KMS-11 (cell line): ENCODE measurements around the gene LCN10.

Experiments
- H2AFZ ChIP-seq: fragments of 200-600 bp; sonication (generic); 2 replicates; pipeline ENCODE4 v1.6.1; 2016; ENCODE audit warnings: antibody characterized with exemption, mixed run types, low read depth
- H3K27ac ChIP-seq: fragments of 200-600 bp; sonication (generic); 2 replicates; pipeline ENCODE4 v1.6.1; 2016; ENCODE audit warnings: mild to moderate bottlenecking, mixed run types
- H3K27me3 ChIP-seq: fragments of 200-600 bp; sonication (generic); 2 replicates; pipeline ENCODE4 v1.6.1; 2017; ENCODE audit warnings: mild to moderate bottlenecking, low read depth, mixed run types, moderate library complexity; ENCODE audit not compliant: insufficient read depth
- H3K36me3 ChIP-seq: fragments of 200-600 bp; sonication (generic); 2 replicates; pipeline ENCODE4 v1.6.1; 2017; ENCODE audit warnings: mild to moderate bottlenecking, mixed run types; ENCODE audit not compliant: insufficient read depth
- H3K4me1 ChIP-seq: fragments of 200-600 bp; sonication (generic); 2 replicates; pipeline ENCODE4 v1.6.1; 2016; ENCODE audit warnings: mild to moderate bottlenecking, low read depth, mixed run types; ENCODE audit not compliant: poor library complexity, severe bottlenecking
- H3K4me2 ChIP-seq: fragments of 200-600 bp; sonication (generic); 2 replicates; pipeline ENCODE4 v1.7.0; 2016; ENCODE audit warnings: mild to moderate bottlenecking, mixed run types
- H3K4me3 ChIP-seq: fragments of 200-600 bp; sonication (generic); IDR thresholded peaks from 2 replicates; pipeline ENCODE4 v1.6.1; 2017; ENCODE audit warnings: low read depth, low read length, mixed read lengths; ENCODE audit not compliant: insufficient read depth
- H3K79me2 ChIP-seq: fragments of 200-600 bp; sonication (generic); 2 replicates; pipeline ENCODE4 v1.6.1; 2016; ENCODE audit warnings: low read depth, mixed run types; ENCODE audit not compliant: insufficient read depth
- H3K9ac ChIP-seq: fragments of 200-600 bp; sonication (generic); 2 replicates; pipeline ENCODE4 v1.6.1; 2016; ENCODE audit warnings: mild to moderate bottlenecking, mixed run types
- H4K20me1 ChIP-seq: fragments of 200-600 bp; sonication (generic); 2 replicates; pipeline ENCODE4 v1.6.1; 2016; ENCODE audit warnings: mild to moderate bottlenecking, mixed run types; ENCODE audit not compliant: insufficient read depth
- CTCF ChIP-seq: fragments of 200-600 bp; sonication (generic); conservative IDR thresholded peaks from 2 replicates; pipeline ENCODE4 v1.6.1; 2017; ENCODE audit warnings: low read depth, mild to moderate bottlenecking, antibody characterized with exemption, low read length, moderate library complexity, mixed read lengths

The LCN10 gene

DNA sequence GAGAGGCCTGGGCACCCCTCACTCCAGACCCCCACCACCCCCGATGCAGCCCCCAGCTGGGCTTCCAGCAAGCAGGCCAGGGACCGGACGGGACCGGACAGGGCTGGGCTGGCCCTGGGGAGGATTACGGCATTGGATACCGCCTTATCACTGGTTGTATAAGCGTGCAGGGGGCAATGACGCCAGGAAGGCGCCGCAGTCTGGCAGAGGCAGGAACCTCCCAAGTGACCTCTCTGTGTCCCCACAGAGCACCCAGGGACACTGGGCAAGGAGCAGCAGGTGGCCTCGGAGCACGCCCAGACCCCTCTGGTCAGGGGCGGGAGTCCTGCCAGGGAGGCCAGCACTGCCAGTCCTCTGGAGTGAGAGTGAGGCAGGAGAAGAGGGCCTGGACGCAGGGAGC is 22.3 kb upstream of the LCN10 start:
- H3K4me2 ChIP-seq, result peak overlapping the region; percentile 73
- no peak overlapping the region for H3K9ac ChIP-seq
- no peak overlapping the region for H2AFZ ChIP-seq
- H3K27ac ChIP-seq, result no peak overlapping the region
- peaks cover 25% of the 10 kb centered on the region for H3K27me3 ChIP-seq
- no peaks in the 10 kb centered on the region for H3K36me3 ChIP-seq
- no peaks in the 10 kb centered on the region for H4K20me1 ChIP-seq
- H3K4me3 ChIP-seq, result no peak overlapping the region
- peaks cover 58% of the 10 kb centered on the region for H3K4me1 ChIP-seq
- no peaks in the 10 kb centered on the region for H3K79me2 ChIP-seq
- no peak for TF ChIP-seq CTCF

DNA sequence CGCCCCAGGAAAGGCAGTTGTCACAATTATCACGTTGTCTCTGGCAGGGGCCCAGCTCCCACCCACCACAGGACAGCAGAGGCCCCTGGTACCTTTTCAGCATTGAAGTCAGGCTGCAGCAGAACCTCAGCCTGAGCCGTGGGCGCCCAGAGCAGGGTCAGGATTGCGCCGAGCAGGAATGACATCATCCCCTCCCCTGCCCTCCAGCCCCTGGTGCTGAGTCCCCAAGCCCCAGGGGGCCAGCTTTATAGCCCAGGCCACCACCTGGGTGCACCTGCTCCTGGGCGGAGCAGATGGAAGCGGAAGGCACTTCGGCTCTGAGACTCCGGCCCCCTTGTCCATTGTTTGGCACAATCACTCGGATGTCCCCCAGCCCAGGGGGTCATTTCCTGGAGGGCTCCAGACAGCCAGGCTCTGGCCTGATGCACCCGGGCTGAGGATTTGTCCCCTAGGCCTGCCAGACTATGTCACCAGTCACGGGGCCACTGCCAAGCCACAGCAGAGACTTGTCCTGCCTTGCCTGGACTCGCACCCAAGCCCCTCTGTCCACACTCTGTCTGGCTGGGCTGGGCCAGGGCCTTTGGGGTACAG is 21.7 kb upstream of the LCN10 start, which contains the start of gene LCN15:
Gene LCN15, minus strand, starts transcription at position 218 of the 591 bp plus-strand sequence. Its CDS starts 30 bp downstream, at position 188.
- H3K4me3 ChIP-seq, result no peak within 1 kb of the TSS
- H3K4me2 ChIP-seq, result peak within 1 kb of the TSS; percentile 73
- H3K9ac ChIP-seq, result no peak within 1 kb of the TSS

DNA sequence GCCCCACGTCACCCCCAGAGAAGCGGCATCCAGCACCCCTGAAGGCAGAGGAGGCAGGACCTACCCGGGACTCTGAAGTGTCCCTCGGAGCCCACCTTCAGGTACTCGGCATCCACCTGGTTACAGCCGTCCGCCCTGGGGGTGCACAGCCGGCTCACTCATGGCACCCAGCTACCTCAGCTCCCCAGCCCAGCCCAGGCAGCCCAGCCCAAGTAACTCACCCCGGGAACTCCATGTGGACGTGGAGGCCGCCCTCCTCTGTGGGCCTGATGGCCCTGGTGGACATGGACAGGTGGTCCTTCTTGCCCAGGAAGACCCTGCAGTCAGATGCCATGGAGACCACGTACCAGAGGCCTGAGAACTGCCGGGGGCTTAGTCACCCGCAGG is 20.9 kb upstream of the LCN10 start:
- Histone ChIP-seq H3K4me1 (peaks cover 56% of the 10 kb centered on the region), H3K36me3 (no peaks in the 10 kb centered on the region), H3K9ac (no peak overlapping the region), H3K4me3 (no peak overlapping the region), H3K27ac (no peak overlapping the region), H3K79me2 (no peaks in the 10 kb centered on the region), H2AFZ (no peak overlapping the region), H3K4me2 (no peak overlapping the region), H4K20me1 (no peaks in the 10 kb centered on the region), H3K27me3 (peaks cover 26% of the 10 kb centered on the region)
- TF ChIP-seq CTCF, result no peak

More for the DNA sequence above, 21.7 kb upstream of the LCN10 start, which contains the start of gene LCN15:
- TF ChIP-seq CTCF, result no peak
- Histone ChIP-seq H3K36me3 (no peaks in the 10 kb centered on the region), H2AFZ (no peak within 1 kb of the TSS), H3K4me1 (peaks cover 58% of the 10 kb centered on the region), H3K27ac (no peak within 1 kb of the TSS), H4K20me1 (no peaks in the 10 kb centered on the region), H3K79me2 (no peaks in the 10 kb centered on the region), H3K27me3 (peaks cover 26% of the 10 kb centered on the region)

- Histone ChIP-seq H2AFZ (peak overlapping the region; percentile 44; the same call in 1 of the 2 replicates), H3K9ac (no peak overlapping the region), H3K27ac (no peak overlapping the region), H4K20me1 (no peaks in the 10 kb centered on the region), H3K4me2 (peak overlapping the region; percentile 36; the same call in 1 of the 2 replicates), H3K27me3 (peaks cover 28% of the 10 kb centered on the region), H3K36me3 (no peaks in the 10 kb centered on the region), H3K79me2 (no peaks in the 10 kb centered on the region), H3K4me1 (peaks cover 52% of the 10 kb centered on the region), H3K4me3 (no peak overlapping the region)
- no peak for TF ChIP-seq CTCF
Observed at GRCh38 chr9:136762915-136763648, 20.3 kb upstream of the LCN10 start.
